Thyroid gland (tissue), 4 donors: Measurements from ENCODE around the gene EDC3.

Source experiments
- POLR2A ChIP-seq, 2 donors: fragments of 450-650 bp; IDR thresholded peaks; one replicate each; pipeline ENCODE4 v1.6.1; 2017; ENCODE audit warnings: antibody characterized with exemption in 2 of 2, mild to moderate bottlenecking in 2 of 2, moderate library complexity in 1 of 2
- TF ChIP-seq, protein P1 (sequence below), 6 experiments: fragments of 200-600 bp in 3 of 6; fragments of 450-650 bp in 3 of 6; sonication (generic) in 3 of 6; IDR thresholded peaks; one replicate each; pipeline ENCODE4 v1.5.1; 2016 to 2019; ENCODE audit warnings: antibody characterized with exemption in 6 of 6, mild to moderate bottlenecking in 2 of 6, inconsistent platforms in 1 of 6, moderate library complexity in 1 of 6

DNA sequence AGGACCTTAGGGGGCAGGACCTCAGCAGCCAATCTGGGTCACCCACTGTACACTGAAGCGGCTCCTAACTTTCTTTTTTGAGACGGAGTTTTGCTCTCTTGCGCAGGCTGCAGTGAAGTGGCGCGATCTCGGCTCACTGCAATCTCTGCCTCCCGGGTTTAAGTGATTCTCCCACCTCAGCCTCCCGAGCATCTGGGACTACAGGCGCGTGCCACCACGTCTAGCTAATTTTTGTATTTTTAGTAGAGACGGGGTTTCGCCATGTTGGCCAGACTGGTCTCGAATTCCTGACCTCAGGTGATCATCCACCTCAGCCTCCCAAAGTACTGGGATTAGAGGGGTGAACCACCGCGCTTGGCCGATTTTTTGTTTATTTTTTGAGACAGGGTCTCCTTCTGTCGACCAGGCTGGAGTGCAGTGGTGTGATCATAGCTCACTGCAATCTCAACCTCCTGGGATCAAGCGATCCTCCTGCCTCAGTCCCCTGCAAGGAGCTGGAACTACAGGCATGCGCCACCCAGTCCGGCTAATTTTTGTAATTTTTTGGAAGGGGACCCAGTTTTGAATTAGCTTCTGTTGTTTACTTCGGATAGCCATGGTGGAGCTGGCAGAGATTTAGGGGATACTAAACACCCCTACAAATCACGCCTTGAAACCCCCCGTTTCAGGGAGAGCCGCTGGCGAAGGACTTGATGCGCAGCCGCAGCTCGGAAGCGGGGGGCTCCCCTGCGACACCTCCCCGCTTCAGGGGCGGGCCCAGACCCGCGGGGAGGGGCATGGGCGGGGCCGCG, 81.7 kb downstream of the EDC3 start:
- TF ChIP-seq, protein P1, sequence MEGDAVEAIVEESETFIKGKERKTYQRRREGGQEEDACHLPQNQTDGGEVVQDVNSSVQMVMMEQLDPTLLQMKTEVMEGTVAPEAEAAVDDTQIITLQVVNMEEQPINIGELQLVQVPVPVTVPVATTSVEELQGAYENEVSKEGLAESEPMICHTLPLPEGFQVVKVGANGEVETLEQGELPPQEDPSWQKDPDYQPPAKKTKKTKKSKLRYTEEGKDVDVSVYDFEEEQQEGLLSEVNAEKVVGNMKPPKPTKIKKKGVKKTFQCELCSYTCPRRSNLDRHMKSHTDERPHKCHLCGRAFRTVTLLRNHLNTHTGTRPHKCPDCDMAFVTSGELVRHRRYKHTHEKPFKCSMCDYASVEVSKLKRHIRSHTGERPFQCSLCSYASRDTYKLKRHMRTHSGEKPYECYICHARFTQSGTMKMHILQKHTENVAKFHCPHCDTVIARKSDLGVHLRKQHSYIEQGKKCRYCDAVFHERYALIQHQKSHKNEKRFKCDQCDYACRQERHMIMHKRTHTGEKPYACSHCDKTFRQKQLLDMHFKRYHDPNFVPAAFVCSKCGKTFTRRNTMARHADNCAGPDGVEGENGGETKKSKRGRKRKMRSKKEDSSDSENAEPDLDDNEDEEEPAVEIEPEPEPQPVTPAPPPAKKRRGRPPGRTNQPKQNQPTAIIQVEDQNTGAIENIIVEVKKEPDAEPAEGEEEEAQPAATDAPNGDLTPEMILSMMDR (IDR thresholded peaks at IDR 0.05): no peak
- TF ChIP-seq POLR2A (IDR thresholded peaks at IDR 0.05): no peak
